GM18870 (cell line): Measurements from ENCODE around the gene UBE2Q1.

Source experiments
- ATAC-seq: cut with Tn5 transposase; IDR thresholded peaks from one replicate; pipeline ENCODE4 v1.9.1; 2021; ENCODE audit warnings: moderate library complexity; ENCODE audit not compliant: unreplicated experiment

The UBE2Q1 gene

GRCh38 chr1:154512760-154513159, 45.7 kb downstream of the UBE2Q1 start:
- no peak for ATAC-seq

GRCh38 chr1:154503898-154504297, 54.6 kb downstream of the UBE2Q1 start:
- ATAC-seq, result no peak

- ATAC-seq, result no peak
Measured at GRCh38 chr1:154502744-154503115, 55.7 kb downstream of the UBE2Q1 start.

- no peak for ATAC-seq
Measured at GRCh38 chr1:154502066-154502743, 56.3 kb downstream of the UBE2Q1 start, which contains the start of the genes SHE and TDRD10. TSS of gene SHE (minus strand) at chr1:154502412. CDS start at chr1:154502026, 386 bp downstream. TSS of gene TDRD10 (plus strand) at chr1:154502219. CDS start at chr1:154506904, 4,685 bp downstream.

GRCh38 chr1:154501423-154502065, 56.9 kb downstream of the UBE2Q1 start:
- no peak for ATAC-seq

GRCh38 chr1:154500533-154500932, 57.9 kb downstream of the UBE2Q1 start:
- ATAC-seq, result no peak

- ATAC-seq, result no peak
Measured at GRCh38 chr1:154499446-154499845, 59.0 kb downstream of the UBE2Q1 start.
